Smooth muscle cell of the umbilical artery (primary cell): Measurements from ENCODE around the gene SLC5A7. TPM values are rescaled to one million over a fixed set of nuclear protein-coding genes. Genes with fewer than 3 reads are reported as not detected.

Experiments used
- total RNA-seq: library from RNA; depleted of rRNA; stranded (reverse); fragments of >200 nt; gene quantifications from 2 replicates; pipeline ENCODE4 v1.2.3, GENCODE V29; 2014

The SLC5A7 gene
- under 0.01 TPM in 1 of 2 replicates, not detected in the other for total RNA-seq

DNA sequence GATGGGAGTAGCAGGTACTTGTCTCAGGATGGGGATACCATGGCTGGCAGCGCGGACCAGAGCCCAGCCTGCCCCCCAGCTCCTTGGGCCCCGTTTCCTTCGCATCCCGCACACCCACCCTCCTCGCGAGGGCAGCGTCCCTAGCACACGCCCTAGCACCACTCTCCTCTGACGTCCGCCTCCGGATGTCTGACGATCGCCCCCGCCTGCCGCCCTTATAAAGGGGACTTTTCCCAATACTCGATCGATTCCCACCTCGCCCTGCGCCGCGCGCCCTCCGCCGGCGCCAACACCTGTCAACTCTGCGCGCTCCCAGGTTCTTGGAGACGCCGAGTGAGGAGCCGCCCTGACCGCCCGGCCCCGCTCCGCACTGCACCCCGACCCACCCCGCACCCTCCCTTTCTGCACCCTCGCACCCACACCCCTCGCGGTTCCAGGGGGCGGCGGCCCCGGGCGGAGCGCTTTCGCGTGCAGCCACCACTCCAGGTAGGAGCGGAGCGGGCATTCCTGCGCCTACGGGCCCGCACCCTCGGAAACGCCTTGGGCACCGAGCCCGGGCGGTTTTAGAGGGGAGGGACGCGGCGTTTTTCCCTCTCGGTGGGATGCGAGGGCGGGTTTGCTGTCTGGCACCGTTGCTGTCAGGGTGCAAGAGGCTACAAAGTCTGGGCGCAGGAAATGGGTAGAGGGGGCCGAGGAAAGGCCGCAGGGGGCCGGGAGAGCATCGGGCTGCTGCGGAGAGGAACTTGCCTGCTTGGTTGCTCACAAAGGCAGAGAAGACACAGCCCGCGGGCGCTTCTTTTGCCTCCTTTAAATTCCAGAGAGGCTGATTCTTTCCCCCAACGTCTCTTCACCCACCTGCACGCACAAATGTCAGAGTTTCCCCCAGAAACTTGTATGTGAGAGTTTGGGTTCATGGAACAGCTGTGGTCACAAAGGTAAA, at the start of gene SLC5A7:
TSS of gene SLC5A7 (plus strand) at position 247 of the 940 bp plus-strand sequence. CDS start 1,632 bp downstream, outside the sequence.

Other genes starting within 250 kb of the SLC5A7 start
- not detected in 2 replicates for gene RGPD4, start 159.6 kb upstream of the SLC5A7 start, total RNA-seq